HepG2 (cell line): Measurements from ENCODE around the gene ATG16L2. TPM values are rescaled to one million over a fixed set of nuclear protein-coding genes. Genes with fewer than 3 reads are reported as not detected.

Experiments
- BCL3 ChIP-seq: sonication (generic); formaldehyde crosslinking; IDR thresholded peaks from 2 replicates; pipeline ENCODE4 v1.5.1; 2020; ENCODE audit warnings: mild to moderate bottlenecking, missing genetic modification reagents, moderate library complexity
- ELK4 ChIP-seq: sonication (generic); formaldehyde crosslinking; IDR thresholded peaks from 2 replicates; pipeline ENCODE4 v1.9.0; 2021; ENCODE audit warnings: missing genetic modification reagents, borderline replicate concordance
- HOXD1 ChIP-seq: sonication (generic); formaldehyde crosslinking; IDR thresholded peaks from 2 replicates; pipeline ENCODE4 v1.5.0; 2020; ENCODE audit warnings: missing genetic modification reagents
- ISX ChIP-seq: sonication (generic); formaldehyde crosslinking; conservative IDR thresholded peaks from 2 replicates; pipeline ENCODE4 v1.5.0; 2020; ENCODE audit warnings: missing genetic modification reagents
- PATZ1 ChIP-seq: sonication (generic); formaldehyde crosslinking; IDR thresholded peaks from 2 replicates; pipeline ENCODE4 v1.4.0; 2020; ENCODE audit warnings: missing genetic modification reagents
- PHF21A ChIP-seq: sonication (generic); formaldehyde crosslinking; IDR thresholded peaks from 2 replicates; pipeline ENCODE4 v1.5.0; 2020; ENCODE audit warnings: mild to moderate bottlenecking, missing genetic modification reagents
- RXRB ChIP-seq: IDR thresholded peaks from 2 replicates; pipeline ENCODE4 v1.6.1; 2016; ENCODE audit warnings: borderline replicate concordance, missing genetic modification reagents, missing compliant biosample characterization
- SALL1 ChIP-seq: sonication (generic); formaldehyde crosslinking; IDR thresholded peaks from 2 replicates; pipeline ENCODE4 v1.8.0; 2022; ENCODE audit warnings: mild to moderate bottlenecking, missing genetic modification reagents
- SCMH1 ChIP-seq: sonication (generic); formaldehyde crosslinking; IDR thresholded peaks from 2 replicates; pipeline ENCODE4 v1.9.0; 2021; ENCODE audit warnings: missing genetic modification reagents, mild to moderate bottlenecking, borderline replicate concordance
- SP1 ChIP-seq, 2 experiments: fragments of 450-650 bp in 1 of 2; sonication (generic) in 1 of 2; formaldehyde crosslinking in 1 of 2; IDR thresholded peaks; 2 replicates each; pipeline versions ENCODE4 v1.4.0 to v1.6.1; 2016 to 2020; ENCODE audit warnings: missing genetic modification reagents in 1 of 2
- ZFP1 ChIP-seq: IDR thresholded peaks from 2 replicates; pipeline ENCODE4 v1.6.1; 2016
- ZNF543 ChIP-seq: sonication (generic); formaldehyde crosslinking; IDR thresholded peaks from 2 replicates; pipeline ENCODE4 v1.4.0; 2020; ENCODE audit warnings: mild to moderate bottlenecking, missing genetic modification reagents
- ZNF577 ChIP-seq: sonication (generic); formaldehyde crosslinking; IDR thresholded peaks from 2 replicates; pipeline ENCODE4 v1.4.0; 2020; ENCODE audit warnings: mild to moderate bottlenecking, low read depth, missing genetic modification reagents, borderline replicate concordance
- ZNF879 ChIP-seq: sonication (generic); formaldehyde crosslinking; IDR thresholded peaks from 2 replicates; pipeline ENCODE4 v1.8.1; 2023; ENCODE audit warnings: missing genetic modification reagents
- polyA plus RNA-seq, 8 experiments: library from polyadenylated mRNA; depleted of rRNA in 3 of 8; stranded (reverse) in 7 of 8; unstranded in 1 of 8; fragments of >200 nt; fragmentation: Illumina TruSeq in 4 of 8; extraction: Trizol in 4 of 8; gene quantifications; 2 replicates each; pipeline versions ENCODE4 v1.2.1 to v1.2.3, GENCODE V29; 2011 to 2016; ENCODE audit warnings: low read depth in 4 of 8, missing spikeins in 1 of 8, mixed read lengths in 1 of 8; ENCODE audit not compliant: insufficient read depth in 1 of 8
- total RNA-seq, 5 experiments: library from RNA; depleted of rRNA; stranded (reverse); fragments of >200 nt; fragmentation: Illumina TruSeq; extraction: Trizol; gene quantifications; 2 replicates each; pipeline ENCODE4 v1.2.3, GENCODE V29; 2016; ENCODE audit warnings: low read depth in 1 of 5
- TF ChIP-seq, protein P1 (sequence below): IDR thresholded peaks from 2 replicates; pipeline ENCODE4 v1.6.1; 2012; ENCODE audit warnings: low read depth, low read length, improper control_type of control experiment
- TF ChIP-seq, protein P2 (sequence below): sonication (generic); formaldehyde crosslinking; conservative IDR thresholded peaks from 2 replicates; pipeline ENCODE4 v1.4.0; 2020; ENCODE audit warnings: missing genetic modification reagents
- TF ChIP-seq, protein P3 (sequence below): sonication (generic); formaldehyde crosslinking; IDR thresholded peaks from 2 replicates; pipeline ENCODE4 v1.9.0; 2022; ENCODE audit warnings: missing genetic modification reagents, mild to moderate bottlenecking, borderline replicate concordance
- TF ChIP-seq, protein P4 (sequence below): sonication (generic); formaldehyde crosslinking; IDR thresholded peaks from 2 replicates; pipeline ENCODE4 v1.4.0; 2020; ENCODE audit warnings: missing genetic modification reagents, low read depth, mild to moderate bottlenecking, borderline replicate concordance

The ATG16L2 gene
- total and polyA plus RNA-seq, 2 of the 13 experiments (the other 11 are each of a cell fraction or from before 2014, with no cell fraction given) = 6.2 to 14.8 TPM

- TF ChIP-seq BCL3 (no peak; the same call in 1 of the 2 replicates), SP1 (IDR thresholded peaks at IDR 0.05) (no peak), SP1 (CRISPR knock-in tag; IDR thresholded peaks at IDR 0.05) (0 out of 2 replicates have a peak, but pooled peaks have one; percentile 34), PHF21A (CRISPR knock-in tag) (peak; percentile 87; the same call in 1 of the 2 replicates), ZNF543 (no peak), ISX (no peak), ZNF577 (no peak), SCMH1 (no peak), RXRB (CRISPR knock-in tag) (peak; percentile 67; the same call in 1 of the 2 replicates), SALL1 (CRISPR knock-in tag) (peak; percentile 87), HOXD1 (CRISPR knock-in tag) (peak; percentile 95), ELK4 (CRISPR knock-in tag) (no peak), ZNF879 (CRISPR knock-in tag) (no peak), ZFP1 (CRISPR knock-in tag) (no peak; the same call in 1 of the 2 replicates), PATZ1 (CRISPR knock-in tag) (peak; percentile 89)
- TF ChIP-seq, protein P1, sequence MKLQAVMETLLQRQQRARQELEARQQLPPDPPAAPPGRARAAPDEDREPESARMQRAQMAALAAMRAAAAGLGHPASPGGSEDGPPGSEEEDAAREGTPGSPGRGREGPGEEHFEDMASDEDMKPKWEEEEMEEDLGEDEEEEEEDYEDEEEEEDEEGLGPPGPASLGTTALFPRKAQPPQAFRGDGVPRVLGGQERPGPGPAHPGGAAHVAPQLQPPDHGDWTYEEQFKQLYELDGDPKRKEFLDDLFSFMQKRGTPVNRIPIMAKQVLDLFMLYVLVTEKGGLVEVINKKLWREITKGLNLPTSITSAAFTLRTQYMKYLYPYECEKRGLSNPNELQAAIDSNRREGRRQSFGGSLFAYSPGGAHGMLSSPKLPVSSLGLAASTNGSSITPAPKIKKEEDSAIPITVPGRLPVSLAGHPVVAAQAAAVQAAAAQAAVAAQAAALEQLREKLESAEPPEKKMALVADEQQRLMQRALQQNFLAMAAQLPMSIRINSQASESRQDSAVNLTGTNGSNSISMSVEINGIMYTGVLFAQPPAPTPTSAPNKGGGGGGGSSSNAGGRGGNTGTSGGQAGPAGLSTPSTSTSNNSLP = no peak
- TF ChIP-seq, protein P2, sequence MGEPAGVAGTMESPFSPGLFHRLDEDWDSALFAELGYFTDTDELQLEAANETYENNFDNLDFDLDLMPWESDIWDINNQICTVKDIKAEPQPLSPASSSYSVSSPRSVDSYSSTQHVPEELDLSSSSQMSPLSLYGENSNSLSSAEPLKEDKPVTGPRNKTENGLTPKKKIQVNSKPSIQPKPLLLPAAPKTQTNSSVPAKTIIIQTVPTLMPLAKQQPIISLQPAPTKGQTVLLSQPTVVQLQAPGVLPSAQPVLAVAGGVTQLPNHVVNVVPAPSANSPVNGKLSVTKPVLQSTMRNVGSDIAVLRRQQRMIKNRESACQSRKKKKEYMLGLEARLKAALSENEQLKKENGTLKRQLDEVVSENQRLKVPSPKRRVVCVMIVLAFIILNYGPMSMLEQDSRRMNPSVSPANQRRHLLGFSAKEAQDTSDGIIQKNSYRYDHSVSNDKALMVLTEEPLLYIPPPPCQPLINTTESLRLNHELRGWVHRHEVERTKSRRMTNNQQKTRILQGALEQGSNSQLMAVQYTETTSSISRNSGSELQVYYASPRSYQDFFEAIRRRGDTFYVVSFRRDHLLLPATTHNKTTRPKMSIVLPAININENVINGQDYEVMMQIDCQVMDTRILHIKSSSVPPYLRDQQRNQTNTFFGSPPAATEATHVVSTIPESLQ = no peak
- TF ChIP-seq, protein P3, sequence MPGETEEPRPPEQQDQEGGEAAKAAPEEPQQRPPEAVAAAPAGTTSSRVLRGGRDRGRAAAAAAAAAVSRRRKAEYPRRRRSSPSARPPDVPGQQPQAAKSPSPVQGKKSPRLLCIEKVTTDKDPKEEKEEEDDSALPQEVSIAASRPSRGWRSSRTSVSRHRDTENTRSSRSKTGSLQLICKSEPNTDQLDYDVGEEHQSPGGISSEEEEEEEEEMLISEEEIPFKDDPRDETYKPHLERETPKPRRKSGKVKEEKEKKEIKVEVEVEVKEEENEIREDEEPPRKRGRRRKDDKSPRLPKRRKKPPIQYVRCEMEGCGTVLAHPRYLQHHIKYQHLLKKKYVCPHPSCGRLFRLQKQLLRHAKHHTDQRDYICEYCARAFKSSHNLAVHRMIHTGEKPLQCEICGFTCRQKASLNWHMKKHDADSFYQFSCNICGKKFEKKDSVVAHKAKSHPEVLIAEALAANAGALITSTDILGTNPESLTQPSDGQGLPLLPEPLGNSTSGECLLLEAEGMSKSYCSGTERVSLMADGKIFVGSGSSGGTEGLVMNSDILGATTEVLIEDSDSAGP = peak; percentile 37; the same call in 1 of the 2 replicates
- TF ChIP-seq, protein P4, sequence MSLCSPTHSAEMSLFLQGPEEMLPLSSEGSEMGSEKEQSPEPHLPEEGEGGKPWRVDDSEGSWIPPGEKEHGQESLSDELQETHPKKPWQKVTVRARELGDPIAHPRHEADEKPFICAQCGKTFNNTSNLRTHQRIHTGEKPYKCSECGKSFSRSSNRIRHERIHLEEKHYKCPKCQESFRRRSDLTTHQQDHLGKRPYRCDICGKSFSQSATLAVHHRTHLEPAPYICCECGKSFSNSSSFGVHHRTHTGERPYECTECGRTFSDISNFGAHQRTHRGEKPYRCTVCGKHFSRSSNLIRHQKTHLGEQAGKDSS (CRISPR knock-in tag) = no peak
Observed at GRCh38 chr11:72777755-72778278, 36.4 kb upstream of the ATG16L2 start (continued).
